HPDE6-E6E7 (cell line): Measurements from ENCODE around the gene GALNT17.
"Not testable (repeated sequence)": the region's sequence is repeated elsewhere in the genome, so short reads cannot be mapped to it uniquely, and the experiment has no call there.

Experiments used
- DNase-seq: peaks from one replicate; pipeline ENCODE4 v3.0.0; 2011; ENCODE audit warnings: missing footprints; ENCODE audit errors: extremely low spot score

The GALNT17 gene

DNA sequence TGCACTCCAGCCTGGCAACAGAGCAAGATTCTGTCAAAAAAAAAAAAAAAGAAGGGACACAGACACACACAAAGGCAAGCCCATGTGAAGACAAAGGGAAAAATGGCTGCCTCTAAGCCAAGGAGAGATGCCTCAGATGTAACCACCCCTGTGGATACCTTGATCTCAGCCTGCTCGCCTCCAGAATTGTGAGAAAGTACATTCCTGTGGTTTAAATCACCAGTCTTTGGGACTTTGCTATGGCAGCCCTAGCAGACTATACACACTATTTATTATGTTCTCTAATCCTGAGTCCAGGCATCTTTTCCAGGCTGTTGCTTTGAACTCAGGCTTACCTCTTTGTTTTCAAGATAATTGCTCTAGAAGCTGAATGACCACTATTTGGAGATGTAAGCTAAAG lies 494.3 kb downstream of the GALNT17 start:
- DNase-seq: no peak

- DNase-seq: no peak
Measured at GRCh38 chr7:71627651-71628050, 495.7 kb downstream of the GALNT17 start.

DNA sequence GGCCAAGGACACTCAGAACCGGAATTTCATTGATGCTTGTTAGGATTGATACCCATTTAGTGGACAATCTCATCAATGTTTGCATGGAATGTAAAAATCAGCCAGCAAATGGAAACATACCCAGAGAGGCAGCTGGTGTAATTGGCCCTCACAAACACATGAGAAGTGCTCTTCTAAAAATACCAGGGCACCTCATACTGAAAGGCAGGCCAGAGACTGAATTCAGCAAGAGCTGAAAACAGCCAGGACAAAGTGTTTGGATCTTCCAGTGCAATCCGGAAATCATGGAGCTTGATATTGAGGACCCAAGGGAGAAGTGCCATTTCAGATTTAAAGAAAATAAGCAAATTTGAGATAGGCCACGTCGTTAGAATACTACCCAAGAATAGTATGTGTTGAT lies 498.6 kb downstream of the GALNT17 start:
- DNase-seq: no peak

- no peak for DNase-seq
Measured at GRCh38 chr7:71633551-71634008, 501.6 kb downstream of the GALNT17 start.

GRCh38 chr7:71635849-71636248 lies 503.9 kb downstream of the GALNT17 start:
- DNase-seq: not testable (repeated sequence)

- DNase-seq: no peak
Measured at GRCh38 chr7:71636329-71636728, 504.4 kb downstream of the GALNT17 start.

DNA sequence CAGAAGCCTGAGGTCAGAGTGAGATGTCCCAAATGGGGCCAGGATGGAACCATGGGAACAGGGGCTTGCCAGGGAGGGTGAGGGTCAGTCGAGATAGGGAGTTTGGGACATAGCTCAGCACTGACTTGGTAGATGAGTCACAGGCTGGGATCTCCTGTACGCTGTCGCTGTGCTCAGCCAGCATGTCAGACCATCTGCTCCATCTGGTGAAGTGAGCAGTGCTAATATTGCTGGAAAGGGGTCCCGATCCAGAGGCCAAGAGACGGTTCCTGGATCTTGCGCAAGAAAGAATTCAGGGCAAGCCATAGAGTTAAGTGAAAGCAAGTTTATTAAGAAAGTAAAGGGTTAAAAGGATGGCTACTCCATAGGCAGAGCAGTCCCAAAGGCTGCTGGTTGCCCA lies 505.6 kb downstream of the GALNT17 start:
- no peak for DNase-seq

GRCh38 chr7:71638108-71638507 lies 506.2 kb downstream of the GALNT17 start:
- no peak for DNase-seq

DNA sequence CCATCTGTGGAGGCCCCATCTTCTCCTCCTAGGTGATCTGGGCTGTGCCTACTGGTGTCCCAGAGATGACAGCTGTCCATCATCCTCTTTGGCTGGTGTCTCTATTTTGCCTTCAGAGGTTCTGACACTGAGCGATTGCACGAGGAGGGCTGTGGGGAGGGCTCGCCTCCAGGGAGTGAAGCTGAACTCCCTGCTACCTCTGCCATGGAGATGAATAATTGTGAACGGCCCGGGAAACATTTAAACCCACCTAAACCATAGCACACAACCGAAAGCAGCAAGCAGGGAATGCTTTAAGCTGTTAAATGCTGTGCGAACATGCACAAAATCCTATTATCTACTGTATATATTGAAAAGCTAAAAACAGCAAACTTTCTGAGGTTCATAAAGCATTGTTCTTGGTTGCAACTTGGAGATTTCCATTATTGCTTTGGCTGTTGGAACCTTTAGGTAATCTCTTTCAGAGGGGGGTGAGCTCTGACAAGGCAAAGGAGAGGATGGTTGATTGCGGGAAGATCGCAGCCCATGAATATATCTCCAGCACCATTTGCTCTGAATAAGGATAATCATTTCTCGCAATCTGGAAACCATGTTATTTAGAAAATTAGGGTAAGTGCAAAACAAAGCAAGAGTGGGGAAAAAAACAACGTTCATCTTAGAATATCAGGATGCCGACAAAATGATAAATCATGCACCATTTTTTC lies 507.6 kb downstream of the GALNT17 start:
- DNase-seq: no peak

GRCh38 chr7:71643031-71643430 lies 511.1 kb downstream of the GALNT17 start:
- not testable (repeated sequence) for DNase-seq

GRCh38 chr7:71645836-71646235 lies 513.9 kb downstream of the GALNT17 start:
- DNase-seq: no peak

DNA sequence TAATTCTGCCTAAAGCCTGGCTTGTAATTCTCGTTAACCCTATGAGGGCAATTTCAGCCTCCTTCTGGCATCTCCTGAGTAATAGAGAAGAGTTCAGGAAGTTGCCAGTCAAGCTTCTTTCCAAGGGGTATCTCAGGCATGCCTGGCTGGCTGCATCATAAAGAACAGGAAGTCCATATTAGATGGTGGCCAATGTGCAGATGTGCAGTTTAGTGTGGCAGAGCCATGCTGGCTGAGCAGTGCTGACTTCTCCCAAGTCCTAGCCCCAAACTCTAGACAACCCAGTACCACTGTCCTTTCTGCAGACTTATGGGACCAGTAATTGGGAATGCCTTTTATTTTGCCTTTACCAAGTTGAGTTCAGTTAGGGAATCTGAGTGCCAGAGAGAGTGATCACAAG lies 517.9 kb downstream of the GALNT17 start:
- no peak for DNase-seq

DNA sequence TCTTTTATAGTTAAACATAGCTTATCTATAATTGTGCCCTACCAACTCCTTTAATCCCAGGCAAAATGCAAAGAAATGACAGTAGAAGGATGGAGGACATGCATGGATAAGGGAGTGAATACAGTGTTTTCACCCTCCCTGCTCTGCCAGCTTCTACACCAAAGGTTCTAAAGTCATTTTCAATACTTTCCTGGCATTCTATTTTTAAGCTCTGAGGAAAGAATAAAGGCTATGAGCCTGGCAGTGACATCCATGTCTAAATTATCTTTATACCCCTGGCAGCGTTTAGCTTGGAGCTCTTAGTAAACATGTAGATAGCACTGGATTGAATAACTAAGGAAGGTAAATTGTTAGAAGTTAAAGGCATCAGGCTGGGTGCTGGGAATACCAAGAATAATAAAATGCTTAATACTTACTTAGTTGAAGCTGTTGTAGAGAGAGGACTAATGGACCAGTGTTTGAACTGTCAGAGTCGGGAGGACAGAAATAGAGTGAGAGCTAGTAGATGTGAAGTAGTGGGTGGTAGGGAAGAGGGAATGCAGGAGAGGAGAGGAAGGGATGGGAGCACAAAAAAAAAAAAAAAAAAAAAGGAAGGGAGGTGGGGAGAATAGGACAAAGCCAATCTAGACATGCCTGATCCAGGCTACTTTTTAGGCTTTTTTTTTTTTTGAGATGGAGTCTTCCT lies 518.9 kb downstream of the GALNT17 start:
- no peak for DNase-seq

GRCh38 chr7:71652510-71652909 lies 520.6 kb downstream of the GALNT17 start:
- DNase-seq: no peak

GRCh38 chr7:71657386-71657785 lies 525.4 kb downstream of the GALNT17 start:
- no peak for DNase-seq

DNA sequence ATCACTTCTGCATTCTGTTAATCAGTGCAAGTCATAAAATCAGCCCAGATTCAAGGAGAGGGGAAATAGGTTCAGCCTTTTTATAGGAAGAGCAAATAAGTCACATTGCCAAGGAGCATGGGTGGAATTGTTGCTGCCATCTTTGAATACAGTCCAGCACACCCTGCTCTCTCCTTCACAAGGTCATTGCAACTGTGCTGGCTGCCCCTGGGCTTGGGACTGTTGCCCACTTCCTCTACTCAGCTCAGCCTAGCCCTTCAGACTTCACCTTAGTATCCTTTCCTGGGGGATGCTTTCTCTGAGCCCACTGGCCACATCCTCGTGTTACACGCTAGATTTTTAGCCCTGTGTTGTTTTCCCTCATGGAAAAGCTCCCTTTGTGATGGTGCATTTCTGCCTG lies 527.7 kb downstream of the GALNT17 start:
- DNase-seq: no peak

DNA sequence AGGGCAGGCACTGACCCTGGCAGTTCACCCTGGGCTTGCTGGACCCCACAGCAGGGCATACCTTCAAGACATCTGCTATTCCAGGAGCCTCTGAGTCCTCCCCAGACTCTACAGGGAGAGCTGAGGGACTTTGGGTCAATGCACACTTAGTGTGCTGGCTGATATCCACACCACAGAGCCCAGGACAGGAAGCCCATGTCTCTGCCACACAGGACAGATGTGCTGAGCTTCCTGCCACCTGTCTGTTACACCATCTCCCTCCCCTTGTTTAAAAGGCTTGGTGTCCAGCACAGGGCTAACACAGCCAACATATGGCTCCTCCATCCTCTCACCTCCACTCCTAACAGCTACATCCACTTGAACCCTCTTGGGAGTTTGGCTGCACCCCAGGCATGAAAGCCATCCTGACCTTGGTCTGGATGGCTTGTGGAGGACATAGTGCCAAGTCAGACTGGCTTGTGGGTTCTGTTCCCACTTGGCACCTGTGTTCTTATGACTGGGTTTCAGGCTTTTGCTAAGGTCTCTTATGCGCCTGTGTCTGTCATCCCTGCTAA lies 529.8 kb downstream of the GALNT17 start:
- DNase-seq: no peak

- DNase-seq: no peak
Measured at GRCh38 chr7:71665716-71666115, 533.8 kb downstream of the GALNT17 start.

DNA sequence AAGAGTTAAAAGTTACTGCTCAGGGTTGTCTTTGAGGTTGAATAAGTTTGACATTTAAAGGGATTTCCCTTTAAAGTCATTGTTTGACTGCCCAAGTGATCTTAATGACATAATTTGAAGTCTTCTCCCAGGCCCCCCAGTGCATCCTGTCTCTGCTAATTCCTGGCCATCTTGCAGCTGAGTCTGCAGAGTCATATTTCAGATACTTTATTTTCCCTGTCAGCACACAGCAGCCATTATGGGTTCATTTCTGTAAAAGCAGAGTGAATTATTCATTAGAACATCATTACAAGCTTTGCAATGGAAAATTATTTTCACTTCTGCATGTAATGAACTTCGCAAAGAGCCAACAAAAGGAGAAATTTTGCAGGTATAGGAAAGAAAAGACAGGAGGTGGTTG lies 536.6 kb downstream of the GALNT17 start:
- DNase-seq: no peak

DNA sequence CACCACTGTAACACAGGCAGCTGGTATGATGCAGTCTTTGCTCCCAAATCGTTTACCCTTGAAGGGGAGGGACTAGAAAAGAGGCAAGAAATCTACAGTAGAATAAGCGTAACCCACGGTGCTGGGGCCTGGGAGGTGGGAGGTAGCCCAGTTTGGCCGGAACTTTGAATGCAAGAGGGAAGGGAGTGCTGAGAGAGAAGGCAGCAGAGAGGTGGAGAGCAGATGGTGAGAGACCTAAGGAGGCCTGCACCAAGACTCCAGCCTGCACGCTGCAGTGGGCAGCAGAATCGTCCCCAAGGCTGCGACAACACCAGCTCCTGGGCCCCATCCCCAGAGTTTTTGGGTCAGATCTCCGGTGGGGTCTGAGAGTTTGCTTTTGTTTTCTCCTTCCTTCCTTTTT lies 547.5 kb downstream of the GALNT17 start:
- no peak for DNase-seq

GRCh38 chr7:71682181-71682580 lies 550.2 kb downstream of the GALNT17 start:
- no peak for DNase-seq

DNA sequence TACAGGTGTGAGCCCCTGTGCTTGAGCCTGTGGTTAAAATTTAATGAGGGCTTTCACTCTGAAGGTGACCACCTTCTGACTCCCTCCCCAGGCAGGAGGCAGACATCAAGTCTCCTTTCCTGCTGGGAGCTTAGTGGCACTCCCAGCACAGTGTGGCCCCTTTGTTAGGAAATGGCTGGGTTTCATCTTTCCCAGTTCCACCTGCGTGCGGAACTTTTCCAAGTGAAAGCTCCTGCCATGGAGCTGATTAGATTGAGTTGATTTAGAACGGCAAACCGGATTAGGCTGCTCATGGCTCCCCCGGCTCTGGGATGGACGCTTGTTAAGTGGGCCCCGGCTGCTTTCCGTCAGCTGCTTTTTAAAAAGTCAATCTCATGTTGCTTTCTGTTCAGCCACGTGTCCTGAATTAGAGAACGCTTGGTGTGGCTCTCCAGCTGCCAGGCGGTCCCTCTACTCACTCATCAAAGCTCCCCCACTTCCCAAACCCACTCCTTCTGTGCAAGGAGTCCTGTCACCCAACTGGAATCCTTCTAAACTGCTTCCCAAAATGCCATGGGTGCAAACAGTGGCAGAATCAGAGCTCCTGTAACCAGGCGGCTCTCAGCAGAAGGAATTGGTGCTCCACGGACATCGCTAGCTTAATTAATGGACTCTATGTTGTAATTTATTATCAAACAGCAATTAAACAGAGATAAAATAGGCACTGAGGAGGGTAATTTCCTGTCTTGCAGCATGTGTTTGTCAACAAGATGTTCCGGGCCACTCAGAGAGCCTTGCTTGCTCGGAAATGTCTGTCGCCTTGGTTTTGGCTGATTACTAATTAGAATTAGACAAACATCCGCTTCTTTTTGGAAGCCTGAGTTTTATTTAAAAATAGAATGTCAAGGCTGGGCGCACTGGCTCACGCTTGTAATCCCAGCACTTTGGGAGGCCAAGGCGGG lies 551.2 kb downstream of the GALNT17 start:
- no peak for DNase-seq
